Activated gamma-delta T cell treated with Interleukin-2 at 50 U/mL for 16 hours (primary cell): ENCODE results near the gene PTBP1.

Experiments used
- DNase-seq: peaks from one replicate; pipeline ENCODE4 v3.0.0-alpha.2; 2020

The PTBP1 gene

DNA sequence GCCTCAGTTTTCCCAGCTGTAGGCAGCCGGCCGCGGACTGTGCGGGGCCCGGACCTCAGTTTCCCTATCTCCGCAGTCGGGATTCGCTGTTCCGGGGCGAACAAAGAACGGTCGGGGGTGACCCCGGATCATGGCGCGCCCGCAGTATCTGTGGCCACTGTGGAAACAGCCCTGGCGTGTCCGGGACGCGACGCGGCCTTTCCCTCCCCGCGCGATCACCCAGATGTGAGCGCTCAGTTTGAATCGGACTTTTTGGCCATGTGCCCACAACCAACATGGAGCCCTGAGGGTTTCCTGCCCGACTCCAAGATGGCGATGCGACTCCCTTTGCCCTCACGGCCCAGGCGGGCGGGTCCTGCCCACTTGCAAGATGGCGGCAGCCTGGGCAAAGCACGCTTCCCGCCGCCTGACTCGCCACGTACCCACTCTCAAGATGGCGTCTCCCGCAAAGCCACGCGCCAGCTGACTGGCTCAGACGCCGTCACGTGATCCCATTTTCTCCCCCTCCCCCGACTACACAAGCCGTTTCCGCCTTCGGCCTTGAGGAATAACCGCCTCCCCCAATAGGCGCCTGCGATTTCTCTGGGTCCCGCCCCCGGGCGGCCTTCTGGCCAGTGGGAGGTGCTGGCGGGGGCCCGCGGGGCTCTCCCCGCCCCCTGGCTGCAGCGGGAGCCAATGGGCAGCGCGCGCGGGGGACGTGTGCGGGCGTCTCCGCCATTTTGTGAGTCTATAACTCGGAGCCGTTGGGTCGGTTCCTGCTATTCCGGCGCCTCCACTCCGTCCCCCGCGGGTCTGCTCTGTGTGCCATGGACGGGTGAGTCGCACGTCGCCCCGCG, at the start of gene PTBP1:
PTBP1 (plus strand) TSS at position 761 of the 836 bp plus-strand sequence; CDS start at position 807, 46 bp downstream.
- peak; percentile 99 for DNase-seq

DNA sequence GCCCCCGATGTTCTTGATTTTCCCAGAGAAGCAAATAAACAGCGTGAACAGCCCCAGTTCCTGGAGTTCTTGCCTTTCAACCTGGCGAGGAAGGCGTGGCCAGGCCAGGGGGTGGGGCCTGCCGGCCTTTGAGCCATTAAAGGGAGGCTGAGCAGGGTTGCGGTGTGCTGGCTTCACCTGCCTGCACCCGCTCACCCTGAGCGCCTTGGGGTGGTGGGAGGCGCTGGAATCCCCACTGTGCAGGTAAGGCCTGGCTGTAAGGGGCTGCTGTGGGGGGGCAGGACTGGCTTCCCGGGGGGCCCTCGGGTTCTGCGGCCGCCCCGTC, 49.0 kb upstream of the PTBP1 start:
- DNase-seq, result no peak

DNA sequence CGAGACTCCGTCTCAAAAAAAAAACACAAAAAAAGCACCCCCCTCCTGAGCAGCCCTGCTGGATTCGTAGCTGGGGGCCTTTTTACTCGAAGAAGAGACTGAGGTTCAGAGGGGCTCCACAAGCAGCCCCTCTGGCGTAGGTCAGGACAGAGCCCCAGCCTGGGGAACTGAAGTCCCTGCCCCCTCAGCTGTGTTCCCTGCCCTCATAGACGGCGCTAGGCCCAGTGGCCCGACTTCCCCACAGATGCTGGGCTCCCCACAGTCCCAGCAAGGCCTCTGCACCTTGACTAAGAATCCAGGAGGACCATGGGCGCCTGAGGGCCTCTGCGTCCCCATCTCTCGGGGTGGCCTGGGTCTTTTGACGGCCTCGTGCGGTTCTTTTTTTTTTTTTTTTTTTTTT, 47.4 kb upstream of the PTBP1 start:
- no peak for DNase-seq

DNA sequence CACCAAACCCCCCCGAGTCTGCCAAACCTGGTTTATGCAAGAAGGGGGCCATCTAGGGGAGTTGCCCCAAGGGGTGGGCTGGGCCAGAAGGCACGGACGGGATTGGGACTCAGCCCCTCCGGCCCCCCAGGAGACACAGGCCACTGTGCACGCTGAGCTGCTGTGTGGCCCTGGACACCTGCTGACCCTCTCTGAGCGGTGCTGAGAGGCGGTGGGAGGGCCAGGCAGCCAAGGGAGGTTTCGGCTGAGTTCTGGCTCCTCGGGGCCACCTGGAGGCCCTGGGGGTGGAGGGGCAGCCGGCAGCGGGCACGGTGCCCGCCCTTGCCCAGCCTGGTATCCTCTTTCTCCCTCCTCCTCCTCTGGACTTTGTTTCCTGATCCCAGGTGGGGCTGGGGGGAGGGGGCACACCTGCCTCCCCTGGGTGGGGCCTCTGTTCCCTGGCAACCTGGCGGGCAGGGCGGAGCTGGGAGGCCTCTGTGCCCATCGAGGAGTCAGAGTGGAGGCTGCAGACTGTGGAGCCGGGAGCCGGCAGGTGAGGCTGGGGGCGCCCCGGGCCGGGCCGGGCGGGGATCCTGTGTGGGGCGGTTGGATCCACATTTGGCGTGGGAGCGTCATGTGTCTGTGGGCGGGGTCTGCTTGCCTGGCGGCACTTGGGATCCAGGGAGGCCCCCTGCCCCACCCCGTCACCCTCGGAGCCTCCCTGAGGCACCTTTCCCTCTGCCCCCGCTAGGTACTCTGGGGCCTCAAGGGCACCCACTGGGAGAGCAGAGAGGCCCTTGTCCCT, 46.4 kb upstream of the PTBP1 start, which contains the start of gene MISP:
MISP (plus strand) TSS at position 473 of the 784 bp plus-strand sequence. CDS start 5,835 bp downstream, outside the sequence.
- no peak for DNase-seq

DNA sequence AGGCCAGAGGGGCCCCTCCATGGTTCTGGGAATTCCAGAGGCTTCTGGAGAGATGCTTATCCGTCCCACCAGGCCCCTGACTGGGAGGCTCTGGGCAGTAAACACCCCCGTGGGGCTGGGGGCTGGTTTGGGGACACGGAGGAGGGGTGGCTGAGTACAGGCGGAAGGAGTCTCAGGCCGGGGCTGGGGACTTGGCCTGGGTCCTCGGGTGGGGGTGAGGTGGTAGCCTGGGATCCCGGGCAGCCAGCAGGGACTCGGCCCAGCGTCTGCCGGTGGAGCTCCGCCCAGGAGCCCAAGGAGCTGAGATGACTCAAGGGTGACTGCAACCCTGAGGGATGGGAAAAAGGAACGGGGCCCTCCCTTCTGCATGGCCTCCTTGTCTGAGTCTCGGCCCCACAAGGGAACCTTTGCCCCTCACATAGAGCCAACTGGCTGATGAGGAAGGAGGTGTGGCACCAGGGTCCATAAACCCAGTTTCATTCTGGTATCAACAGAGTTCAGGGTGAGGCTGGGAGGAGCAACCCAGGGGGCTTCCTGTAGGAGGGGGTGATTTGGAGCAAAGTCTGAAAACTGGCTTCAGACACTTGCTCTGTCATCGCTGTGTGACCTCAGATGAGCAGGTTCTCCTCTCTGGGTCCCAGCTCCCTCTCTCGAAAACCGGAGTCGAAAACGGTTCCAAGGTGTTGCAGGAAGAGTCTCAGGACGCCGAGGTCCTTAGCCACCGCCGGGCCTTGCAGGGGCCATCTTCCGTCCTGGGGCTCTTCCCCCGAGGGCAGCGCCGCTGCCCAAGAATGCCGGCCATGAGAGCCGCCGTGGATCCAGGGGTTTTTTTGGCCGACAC, 45.5 kb upstream of the PTBP1 start:
- DNase-seq, result no peak

DNA sequence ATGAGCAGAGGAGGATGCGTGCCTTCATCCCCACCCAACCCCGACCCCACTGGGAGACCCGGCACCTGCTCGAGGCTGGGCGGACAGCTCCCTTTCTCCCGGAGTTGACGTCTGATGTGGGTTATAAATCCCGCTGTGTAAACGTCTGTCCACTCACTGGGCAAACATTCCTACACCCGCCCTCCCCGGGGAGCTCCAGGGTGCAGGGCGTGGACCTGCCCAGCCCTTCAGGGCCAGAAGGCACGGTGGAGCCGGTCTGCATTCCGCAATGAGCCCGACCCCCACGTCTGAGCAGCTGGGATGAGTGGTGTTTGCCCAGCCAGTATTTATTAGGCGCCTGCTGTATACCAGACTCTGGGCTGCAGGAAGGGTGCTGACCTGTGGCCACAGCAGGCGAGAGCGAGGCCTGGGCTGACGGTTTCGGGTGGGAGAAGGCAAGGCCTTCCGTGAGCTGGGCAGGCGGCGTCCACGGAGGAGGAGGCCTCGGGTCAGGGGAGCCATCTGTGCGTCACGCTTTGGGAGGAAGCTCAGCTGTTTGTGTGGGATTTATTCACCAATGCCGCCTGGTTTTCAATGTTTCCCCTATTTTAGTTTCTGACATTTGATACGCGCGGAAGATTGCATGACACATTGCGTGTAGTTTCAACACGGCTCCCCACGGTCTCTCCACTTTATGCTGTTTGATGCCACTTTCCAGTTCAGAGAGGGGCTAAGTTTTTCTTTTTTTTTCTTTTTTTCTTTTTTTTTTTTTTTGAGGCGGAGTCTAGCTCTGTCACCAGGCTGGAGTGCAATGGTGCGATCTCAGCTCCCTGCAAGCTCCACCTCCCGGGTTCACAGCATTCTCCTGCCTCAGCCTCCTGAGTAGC, 44.4 kb upstream of the PTBP1 start:
- no peak for DNase-seq

DNA sequence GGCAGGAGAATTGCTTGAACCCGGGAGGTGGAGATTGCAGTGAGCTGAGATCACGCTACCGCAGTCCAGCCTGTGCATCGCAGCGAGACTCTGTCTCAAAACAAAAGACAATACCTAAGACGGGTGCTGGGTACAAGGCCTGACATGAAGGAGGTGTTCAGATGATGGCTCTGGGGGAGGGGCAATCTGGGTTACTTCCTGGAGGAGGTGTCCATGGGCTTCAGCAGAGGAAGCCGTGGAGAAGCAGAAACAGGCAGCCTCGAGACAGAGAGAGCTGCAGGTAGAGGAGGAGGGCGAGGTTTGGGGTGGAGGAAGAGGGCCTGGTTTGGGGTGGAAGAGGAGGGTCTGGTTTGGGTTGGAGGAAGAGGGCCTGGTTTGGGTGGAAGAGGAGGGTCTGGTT, 42.7 kb upstream of the PTBP1 start:
- DNase-seq, result no peak

DNA sequence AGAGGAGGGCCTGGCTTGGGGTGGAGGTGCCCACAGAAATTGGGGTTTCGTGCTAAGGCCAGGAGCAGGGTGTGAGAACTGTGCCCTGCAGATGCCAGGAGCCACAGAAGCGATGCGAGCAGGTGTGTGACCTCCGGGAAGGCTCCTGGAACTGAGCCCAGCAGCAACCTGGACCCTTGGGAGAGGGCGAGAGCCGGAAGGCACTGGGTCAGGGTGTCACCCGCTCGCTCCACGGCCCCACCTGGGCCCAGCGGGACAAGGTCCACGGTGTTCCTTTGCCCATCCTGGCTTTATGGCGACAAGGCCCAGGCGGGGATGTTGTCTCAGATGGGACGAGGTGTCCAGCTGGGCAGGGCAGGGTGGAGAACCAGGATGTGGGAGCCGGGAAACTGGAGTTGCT, 42.2 kb upstream of the PTBP1 start:
- no peak for DNase-seq

DNA sequence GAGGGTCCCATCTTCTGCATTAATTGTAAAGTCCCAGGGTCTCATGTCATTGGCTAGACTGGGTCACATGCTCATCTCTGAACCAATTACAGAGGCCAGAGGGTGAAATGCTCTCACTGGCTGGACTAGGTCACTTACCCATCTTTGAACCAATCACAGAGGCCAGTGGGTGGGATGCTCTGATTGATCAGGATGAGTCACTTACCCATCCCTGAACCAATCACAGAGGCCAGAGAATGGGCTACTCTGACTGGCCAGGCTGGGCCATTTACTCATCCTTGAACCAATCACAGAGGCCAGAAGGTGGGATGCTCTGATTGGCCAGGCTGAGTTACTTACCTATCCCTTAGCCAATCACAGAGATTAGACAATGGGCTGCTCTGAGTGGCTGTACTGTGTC, 41.0 kb upstream of the PTBP1 start:
- no peak for DNase-seq

DNA sequence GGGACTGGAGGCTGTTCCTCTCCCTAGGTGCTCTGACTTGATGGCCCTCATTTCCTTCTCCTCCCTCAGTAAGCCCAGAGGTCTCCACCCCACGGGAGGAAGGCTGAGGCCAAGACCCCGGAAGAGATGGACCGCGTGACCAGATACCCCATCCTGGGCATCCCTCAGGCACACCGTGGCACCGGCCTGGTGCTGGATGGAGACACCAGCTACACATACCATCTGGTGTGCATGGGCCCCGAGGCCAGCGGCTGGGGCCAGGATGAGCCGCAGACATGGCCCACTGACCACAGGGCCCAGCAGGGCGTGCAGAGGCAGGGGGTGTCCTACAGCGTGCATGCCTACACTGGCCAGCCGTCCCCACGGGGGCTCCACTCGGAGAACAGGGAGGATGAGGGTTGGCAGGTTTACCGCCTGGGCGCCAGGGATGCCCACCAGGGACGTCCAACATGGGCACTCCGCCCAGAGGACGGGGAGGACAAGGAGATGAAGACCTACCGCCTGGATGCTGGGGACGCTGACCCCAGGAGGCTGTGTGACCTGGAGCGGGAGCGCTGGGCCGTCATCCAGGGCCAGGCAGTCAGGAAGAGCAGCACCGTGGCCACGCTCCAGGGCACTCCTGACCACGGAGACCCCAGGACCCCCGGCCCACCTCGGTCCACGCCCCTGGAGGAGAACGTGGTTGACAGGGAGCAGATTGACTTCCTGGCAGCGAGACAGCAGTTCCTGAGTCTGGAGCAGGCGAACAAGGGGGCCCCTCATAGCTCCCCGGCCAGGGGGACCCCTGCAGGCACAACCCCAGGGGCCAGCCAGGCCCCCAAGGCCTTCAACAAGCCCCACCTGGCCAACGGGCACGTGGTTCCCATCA, 40.2 kb upstream of the PTBP1 start:
- no peak for DNase-seq

DNA sequence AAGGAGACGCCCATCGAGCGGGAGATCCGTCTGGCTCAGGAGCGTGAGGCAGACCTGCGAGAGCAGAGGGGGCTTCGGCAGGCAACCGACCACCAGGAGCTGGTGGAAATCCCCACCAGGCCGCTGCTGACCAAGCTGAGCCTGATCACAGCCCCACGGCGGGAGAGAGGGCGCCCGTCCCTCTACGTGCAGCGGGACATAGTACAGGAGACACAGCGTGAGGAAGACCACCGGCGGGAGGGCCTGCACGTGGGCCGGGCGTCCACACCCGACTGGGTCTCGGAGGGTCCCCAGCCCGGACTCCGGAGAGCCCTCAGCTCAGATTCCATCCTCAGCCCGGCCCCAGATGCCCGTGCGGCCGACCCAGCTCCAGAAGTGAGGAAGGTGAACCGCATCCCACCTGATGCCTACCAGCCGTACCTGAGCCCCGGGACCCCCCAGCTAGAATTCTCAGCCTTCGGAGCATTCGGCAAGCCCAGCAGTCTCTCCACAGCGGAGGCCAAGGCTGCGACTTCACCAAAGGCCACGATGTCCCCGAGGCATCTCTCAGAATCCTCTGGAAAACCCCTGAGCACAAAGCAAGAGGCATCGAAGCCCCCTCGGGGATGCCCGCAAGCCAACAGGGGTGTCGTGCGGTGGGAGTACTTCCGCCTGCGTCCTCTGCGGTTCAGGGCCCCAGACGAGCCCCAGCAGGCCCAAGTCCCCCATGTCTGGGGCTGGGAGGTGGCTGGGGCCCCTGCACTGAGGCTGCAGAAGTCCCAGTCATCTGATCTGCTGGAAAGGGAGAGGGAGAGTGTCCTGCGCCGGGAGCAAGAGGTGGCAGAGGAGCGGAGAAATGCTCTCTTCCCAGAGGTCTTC, 39.2 kb upstream of the PTBP1 start:
- DNase-seq, result no peak

DNA sequence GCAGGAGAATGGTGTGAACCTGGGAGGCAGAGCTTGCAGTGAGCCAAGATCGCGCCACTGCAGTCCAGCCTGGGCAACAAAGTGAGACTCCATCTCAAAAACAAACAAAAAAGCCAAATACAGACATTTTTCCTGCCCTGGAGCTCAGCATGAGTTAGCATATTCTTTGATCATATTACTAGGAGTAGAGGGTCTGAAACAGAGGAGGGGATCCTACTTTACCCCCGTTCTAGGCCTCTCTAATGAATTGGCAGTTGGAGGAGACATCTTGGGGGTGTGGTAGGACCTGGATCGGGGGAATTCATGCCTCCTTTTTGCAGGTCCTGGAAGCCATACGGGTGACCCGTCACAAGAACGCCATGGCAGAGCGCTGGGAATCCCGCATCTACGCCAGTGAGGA, 34.1 kb upstream of the PTBP1 start:
- no peak for DNase-seq

DNA sequence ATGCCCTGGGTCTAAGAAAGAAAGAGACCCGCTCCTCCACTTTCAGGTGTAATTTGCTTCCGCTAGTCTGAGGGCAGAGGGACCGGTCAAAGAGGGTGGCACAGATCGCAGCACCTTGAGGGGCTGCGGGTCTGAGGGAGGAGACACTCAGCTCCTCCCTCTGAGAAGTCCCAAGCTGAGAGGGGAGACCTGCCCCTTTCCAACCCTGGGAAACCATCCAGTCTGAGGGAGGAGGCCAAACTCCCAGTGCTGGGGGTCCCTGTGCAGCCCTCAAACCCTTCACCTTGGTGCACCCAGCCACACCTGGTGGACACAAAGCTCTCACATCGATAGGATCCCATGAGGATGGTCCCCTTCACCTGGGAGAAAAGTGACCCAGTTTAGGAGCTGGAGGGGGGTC, 33.4 kb upstream of the PTBP1 start:
- no peak for DNase-seq

DNA sequence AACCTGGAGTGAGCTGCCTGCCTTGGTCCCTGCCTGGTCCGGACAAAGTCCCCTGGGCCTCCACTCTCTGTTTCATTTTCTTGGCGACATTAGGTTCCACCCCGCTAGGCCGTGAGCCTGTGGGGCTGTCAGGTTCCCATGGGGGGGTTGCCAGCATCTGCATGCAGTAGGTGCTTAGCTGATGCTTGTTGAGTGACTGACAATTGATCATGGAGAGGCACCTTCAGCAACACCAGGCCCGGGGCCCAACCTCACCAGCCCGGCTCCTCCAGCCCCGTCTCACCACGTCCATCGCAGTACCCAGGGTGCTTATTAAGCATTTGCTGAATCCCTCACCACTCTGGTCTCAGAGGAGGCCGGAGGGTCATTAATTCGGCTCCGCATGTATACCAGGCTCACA, 33.0 kb upstream of the PTBP1 start:
- no peak for DNase-seq

DNA sequence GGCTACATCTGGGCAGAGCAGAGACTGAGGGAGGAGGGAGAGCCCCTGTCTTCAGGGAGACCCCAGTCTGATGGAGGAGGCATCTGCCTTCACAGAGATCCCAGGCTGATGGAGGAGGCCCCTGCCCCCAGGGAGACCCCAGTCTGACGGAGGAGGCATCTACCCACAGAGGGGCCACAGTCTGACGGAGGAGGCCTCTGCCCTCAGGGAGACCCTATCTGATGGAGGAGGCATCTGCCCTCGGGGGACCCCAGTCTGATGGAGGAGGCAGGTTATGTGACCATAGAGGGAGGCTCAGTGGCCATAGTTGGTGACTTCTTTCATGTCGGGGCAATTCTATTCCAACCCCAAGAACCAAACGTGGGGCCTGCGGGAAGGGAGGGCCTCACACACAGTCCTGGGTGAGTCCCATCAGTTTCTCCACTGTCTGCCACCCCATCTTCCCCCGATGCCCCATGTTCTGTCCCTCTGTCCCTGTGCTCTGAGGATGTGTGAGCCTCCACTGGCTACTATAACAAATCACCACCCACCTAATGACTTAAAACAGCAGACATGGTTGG, 32.0 kb upstream of the PTBP1 start:
- DNase-seq, result no peak

DNA sequence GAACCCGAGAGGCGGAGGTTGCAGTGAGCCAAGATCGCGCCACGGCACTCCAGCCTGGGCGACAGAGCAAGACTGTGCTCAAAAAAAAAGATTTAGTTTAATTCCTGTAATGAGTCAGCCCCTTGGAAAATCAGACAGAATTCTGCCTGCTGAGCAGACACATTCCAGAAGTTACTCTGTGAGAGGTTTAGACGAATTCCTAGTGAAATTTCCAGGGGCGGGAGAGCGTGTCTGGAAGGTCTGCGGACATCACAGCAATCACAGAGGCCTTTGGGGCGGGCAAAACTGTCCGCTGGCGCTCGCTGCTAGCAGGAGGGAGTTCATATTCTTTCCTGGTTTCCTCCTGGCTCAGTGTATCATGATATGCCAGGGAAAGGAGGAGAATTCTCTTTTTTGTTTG, 28.8 kb upstream of the PTBP1 start:
- DNase-seq, result no peak

DNA sequence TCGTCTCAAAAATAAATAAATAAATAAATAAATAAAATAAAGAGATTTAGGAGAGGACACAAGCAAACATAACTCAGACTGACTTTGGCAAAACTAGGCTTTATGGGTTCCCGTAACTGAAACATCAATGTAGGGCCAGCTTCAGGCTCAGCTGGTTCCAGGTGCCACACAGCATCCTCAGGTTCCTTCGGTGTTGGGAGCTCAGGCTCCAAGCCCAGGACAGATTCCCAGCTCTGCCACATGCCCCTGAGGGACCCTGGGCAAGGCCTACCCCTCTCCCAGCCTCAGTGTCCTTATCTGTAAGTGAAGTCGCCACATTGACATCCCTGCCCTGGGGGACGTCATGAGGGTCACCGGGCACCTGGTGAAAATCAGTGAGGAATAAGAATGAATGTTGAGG, 27.6 kb upstream of the PTBP1 start:
- DNase-seq, result no peak

DNA sequence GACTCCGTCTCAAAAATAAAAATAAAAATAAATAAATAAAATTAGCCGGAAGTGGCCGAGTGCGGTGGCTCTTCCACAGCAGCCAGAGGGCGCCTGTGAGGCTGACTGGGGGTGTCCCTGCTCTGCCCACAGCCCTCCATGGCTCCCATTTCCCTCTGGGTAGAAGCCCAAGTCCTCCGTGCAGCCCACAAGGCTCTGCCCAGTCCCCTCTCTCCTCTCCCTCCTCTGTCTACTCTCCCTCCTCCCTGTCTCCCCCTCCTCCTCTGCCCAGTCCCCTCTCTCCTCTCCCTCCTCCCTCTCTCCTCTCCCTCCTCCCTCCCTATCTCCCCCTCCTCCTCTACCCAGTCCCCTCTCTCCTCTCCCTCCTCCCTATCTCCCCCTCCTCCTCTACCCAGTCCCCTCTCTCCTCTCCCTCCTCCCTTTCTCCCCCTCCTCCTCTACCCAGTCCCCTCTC, 25.9 kb upstream of the PTBP1 start:
- DNase-seq, result no peak

DNA sequence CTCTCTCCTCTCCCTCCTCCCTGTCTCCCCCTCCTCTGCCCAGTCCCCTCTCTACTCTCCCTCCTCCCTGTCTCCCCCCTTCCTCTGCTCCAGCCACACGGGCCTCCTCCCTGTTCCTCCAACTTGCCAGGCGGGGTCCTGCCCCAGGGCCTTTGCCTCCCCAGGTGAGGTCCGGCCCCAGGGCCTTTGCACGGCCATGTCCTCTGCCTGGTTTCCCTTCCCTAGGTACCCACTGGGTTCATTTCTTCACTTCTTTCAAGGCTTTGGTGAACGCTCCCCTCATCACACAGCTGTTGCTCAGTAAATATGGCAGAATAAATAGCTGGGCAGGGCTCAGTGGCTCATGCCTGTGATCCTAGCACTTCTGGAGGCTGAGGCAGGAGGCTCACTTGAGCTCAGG, 25.2 kb upstream of the PTBP1 start:
- no peak for DNase-seq
